ENCODE data around the gene CEP41.

DNA sequence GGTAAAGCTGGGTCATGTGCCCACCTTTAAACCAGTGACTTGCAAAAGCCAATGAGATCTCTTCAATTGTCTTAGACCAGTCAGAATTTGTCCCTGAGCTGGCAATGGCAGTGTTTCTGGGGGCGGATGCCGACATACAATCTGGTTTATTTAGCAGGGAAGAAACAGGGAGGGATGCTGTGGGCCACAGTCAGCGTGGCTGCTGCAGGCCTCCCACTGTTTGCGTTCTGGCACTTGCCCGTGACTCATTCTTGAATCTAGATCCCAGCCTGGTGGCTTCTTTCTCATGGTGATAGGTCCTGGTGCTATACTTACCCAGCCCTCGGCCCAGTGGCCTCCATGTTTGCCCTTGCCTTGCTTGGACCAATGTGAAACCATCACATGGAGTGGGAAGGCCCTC lies 63.6 kb downstream of the CEP41 start:
- TF ChIP-seq, protein P1, sequence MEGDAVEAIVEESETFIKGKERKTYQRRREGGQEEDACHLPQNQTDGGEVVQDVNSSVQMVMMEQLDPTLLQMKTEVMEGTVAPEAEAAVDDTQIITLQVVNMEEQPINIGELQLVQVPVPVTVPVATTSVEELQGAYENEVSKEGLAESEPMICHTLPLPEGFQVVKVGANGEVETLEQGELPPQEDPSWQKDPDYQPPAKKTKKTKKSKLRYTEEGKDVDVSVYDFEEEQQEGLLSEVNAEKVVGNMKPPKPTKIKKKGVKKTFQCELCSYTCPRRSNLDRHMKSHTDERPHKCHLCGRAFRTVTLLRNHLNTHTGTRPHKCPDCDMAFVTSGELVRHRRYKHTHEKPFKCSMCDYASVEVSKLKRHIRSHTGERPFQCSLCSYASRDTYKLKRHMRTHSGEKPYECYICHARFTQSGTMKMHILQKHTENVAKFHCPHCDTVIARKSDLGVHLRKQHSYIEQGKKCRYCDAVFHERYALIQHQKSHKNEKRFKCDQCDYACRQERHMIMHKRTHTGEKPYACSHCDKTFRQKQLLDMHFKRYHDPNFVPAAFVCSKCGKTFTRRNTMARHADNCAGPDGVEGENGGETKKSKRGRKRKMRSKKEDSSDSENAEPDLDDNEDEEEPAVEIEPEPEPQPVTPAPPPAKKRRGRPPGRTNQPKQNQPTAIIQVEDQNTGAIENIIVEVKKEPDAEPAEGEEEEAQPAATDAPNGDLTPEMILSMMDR (IDR thresholded peaks at IDR 0.05): no peak
- TF ChIP-seq POLR2A (IDR thresholded peaks at IDR 0.05): no peak

All from heart left ventricle (tissue), 13 donors.